Body of pancreas (tissue), 4 donors: ENCODE results near the gene PPIP5K1.

ENCODE experiments used
- POLR2A ChIP-seq, 3 donors: fragments of 450-650 bp; IDR thresholded peaks; one replicate each; pipeline ENCODE4 v1.6.1; 2016; ENCODE audit warnings: antibody characterized with exemption in 3 of 3, mild to moderate bottlenecking in 2 of 3
- TF ChIP-seq, protein P1 (sequence below), 7 experiments: fragments of 450-650 bp in 4 of 7; fragments of 200-600 bp in 3 of 7; sonication (generic) in 3 of 7; IDR thresholded peaks; one replicate each; pipeline ENCODE4 v1.5.1; 2016 to 2019; ENCODE audit warnings: antibody characterized with exemption in 7 of 7

DNA sequence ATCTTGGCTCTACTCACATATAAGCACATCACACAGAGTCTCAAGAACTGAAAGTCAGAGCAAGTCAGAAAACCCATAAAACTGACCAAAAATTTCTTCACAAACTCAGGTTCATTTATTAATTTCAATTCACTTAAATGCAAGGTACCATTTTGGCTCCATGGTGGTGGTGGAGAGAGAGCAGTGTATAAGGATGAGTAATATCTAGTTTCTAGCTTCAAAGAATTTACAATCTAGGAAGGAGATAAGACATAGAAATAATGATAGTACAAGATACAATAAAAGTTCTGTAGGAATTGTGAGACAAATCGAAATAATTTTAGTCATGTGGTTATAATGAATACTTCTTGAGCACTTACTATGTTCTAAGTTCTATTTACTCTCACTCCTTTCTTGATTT, 90.4 kb downstream of the PPIP5K1 start:
- TF ChIP-seq, protein P1, sequence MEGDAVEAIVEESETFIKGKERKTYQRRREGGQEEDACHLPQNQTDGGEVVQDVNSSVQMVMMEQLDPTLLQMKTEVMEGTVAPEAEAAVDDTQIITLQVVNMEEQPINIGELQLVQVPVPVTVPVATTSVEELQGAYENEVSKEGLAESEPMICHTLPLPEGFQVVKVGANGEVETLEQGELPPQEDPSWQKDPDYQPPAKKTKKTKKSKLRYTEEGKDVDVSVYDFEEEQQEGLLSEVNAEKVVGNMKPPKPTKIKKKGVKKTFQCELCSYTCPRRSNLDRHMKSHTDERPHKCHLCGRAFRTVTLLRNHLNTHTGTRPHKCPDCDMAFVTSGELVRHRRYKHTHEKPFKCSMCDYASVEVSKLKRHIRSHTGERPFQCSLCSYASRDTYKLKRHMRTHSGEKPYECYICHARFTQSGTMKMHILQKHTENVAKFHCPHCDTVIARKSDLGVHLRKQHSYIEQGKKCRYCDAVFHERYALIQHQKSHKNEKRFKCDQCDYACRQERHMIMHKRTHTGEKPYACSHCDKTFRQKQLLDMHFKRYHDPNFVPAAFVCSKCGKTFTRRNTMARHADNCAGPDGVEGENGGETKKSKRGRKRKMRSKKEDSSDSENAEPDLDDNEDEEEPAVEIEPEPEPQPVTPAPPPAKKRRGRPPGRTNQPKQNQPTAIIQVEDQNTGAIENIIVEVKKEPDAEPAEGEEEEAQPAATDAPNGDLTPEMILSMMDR (IDR thresholded peaks at IDR 0.05), result no peak
- TF ChIP-seq POLR2A (IDR thresholded peaks at IDR 0.05), result no peak
